Stimulated activated CD4-positive, alpha-beta T cell treated with anti-CD3 and anti-CD28 coated beads, Interleukin-4, amount 100 ng/mL, for 24 hours (primary cell): ENCODE measurements around the gene GRIN2A.
A peak's percentile ranks its signal among the peaks of the same experiment; 100 is the strongest.

Experiments used
- DNase-seq: peaks from one replicate; pipeline ENCODE4 v3.0.0-alpha.2; 2020

The GRIN2A gene

DNA sequence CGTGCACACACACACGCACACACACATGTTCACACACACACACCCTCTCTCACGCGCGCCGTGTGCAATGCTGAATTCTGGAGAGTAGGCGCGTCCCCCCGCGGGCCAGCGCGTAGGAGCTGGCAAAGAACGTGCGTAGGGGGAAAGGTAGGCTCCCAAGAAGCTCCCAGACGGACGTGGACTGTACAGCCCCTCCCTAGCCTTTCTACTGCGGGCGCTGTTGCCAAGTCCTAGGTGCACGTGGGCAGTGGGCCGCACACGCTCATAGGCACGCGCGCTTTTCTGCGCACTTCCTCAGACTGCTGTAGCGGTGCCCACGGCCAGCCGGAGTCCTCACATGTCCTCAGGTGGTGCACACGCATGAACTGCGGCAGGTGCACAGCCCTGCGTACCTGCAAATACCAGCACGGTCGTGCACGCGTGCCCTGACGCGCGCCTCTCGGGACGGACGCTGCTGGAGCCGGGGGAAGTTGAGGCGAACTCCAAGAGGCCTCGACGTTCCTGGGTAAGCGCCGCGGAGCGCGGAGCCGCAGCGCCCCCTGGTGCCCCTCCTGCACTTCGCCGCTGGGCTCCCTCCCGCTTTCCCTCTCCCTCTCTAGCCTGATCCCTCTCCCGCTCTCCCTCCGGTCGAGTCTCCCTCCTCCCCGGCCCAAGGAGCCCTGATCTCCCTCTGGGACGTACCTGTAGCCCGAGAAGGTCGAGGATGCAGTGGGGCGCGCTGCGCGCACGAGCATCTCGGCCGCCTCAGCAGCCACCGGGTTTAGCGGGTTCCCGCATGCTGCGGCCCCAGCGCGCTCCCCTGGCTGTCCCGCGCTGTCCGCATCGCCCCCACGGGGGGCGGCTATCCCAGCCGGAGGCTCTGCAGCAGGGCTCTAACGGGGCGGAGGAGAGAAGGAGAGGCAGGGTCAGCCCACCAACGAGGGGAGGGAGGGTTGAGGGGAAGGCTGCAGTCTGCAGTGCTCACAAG lies 749 bp downstream of the GRIN2A start:
- DNase-seq: peak; percentile 20

DNA sequence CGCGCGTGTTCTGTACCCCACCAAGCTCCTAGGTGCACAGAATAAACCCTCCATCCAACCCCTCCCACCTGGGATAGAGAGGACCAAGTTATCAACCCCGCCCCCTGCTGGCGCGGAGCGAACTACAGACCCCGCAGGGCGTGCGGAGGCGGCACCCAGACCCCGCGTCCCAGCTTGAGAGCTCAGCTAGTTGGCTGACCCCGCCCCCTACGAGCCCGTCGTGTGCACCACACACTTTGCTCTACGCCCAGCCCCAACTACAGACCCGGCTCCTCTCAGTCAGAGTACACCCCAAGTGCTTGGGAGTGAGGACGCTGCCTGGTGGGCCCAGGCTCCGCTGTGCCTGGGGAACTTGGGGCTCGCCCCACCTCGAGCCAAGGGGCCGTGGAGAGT lies 1.5 kb downstream of the GRIN2A start:
- DNase-seq: peak; percentile 11

GRCh38 chr16:10180042-10180770 lies 2.0 kb downstream of the GRIN2A start:
- no peak for DNase-seq

- no peak for DNase-seq
Observed at GRCh38 chr16:10178526-10178925, 3.7 kb downstream of the GRIN2A start.

DNA sequence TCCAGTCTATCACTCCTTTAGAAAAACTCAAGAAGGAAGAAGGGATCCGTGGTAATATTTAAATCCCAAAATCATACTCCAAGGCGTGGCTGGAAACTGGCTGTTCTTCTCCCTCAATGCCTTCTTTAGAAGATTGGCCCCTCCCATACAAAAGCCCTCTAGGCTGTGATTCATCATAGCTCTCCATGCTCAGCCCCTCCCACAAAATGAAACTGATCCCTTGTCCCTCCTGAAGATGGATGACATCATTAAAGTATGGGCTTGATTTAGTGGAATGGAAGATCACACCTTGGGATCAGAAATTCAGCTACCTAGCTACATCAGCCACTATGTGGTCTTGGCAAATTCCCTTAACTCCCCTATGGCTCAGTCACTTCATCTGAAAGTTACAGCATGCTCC lies 4.1 kb downstream of the GRIN2A start:
- DNase-seq: no peak

- no peak for DNase-seq
Observed at GRCh38 chr16:10172848-10173655, 9.2 kb downstream of the GRIN2A start.

DNA sequence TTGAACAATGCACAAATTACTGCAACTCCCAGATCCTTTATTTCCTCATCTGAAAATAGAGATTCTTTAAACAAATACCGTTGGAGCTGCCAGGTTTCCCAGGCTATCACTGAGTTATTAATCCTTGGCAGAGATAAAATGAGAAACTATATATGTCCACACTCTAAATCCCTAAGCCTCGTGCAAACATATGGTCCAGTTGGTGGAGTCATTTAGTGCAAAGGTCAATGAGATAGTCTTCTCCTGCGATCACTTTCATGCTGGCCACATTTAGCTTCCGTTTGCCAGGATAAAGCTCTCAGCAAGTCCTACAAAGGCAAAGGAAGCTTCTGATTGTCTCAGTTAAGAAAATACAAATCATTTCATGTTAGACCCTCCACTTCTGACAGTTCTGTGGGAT lies 11.0 kb downstream of the GRIN2A start:
- no peak for DNase-seq

- no peak for DNase-seq
Observed at GRCh38 chr16:10169904-10170410, 12.3 kb downstream of the GRIN2A start.

DNA sequence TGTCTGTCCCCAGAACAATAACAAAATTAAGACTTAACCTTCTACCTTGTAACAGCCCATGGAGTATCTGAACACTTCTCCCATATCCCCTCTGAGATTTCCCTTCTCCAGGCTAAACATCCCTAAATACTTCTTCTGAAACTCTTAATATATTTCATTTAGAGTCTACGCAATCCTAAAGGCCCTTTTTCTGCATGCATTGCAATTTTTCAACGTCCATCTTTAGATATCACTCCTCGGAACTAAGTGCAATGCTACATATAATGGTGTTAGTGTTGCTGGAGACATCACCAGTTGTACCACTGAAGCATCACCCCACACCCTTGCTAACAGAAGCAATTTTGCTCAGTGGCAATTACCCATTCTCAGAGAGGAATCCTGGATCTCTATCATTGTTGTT lies 13.2 kb downstream of the GRIN2A start:
- no peak for DNase-seq

DNA sequence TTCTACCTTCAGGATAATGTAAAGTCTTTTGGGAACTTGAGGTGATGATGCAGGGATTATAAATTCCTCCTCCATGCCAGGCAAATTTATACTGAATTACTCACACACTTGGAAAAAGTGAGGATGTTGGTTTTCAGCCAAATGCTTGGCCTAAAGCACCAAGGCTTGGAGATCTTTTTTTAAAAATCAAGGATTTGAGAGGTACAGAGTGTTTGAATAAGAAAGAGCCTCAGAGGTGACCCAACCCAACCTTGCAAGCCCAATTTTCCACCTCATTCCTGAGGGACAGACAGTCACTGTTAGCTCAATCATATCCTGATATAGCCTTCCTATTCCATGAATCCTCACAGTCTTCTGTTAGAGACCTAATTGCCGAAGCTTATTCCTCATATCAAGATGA lies 14.0 kb downstream of the GRIN2A start:
- no peak for DNase-seq

DNA sequence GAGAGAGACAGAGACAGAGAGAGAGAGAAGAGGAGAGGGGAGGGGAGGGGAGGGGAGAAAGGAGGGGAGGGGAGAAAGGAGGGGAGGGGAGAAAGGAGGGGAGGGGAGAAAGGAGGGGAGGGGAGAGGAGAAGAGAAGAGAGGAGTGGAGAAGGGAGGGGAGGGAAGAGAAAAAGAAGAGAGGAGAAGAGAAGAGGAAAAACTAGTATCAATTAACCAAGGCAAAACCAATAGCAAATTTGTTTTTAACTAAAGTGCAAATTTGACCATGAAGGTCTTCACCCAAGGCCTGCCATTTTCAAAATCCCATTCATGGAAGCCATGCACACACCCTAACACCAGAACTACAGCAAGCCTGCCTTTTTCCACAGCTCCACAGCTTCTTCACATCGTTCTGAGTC lies 16.6 kb downstream of the GRIN2A start:
- no peak for DNase-seq

GRCh38 chr16:10162981-10163380 lies 19.2 kb downstream of the GRIN2A start:
- DNase-seq: no peak

DNA sequence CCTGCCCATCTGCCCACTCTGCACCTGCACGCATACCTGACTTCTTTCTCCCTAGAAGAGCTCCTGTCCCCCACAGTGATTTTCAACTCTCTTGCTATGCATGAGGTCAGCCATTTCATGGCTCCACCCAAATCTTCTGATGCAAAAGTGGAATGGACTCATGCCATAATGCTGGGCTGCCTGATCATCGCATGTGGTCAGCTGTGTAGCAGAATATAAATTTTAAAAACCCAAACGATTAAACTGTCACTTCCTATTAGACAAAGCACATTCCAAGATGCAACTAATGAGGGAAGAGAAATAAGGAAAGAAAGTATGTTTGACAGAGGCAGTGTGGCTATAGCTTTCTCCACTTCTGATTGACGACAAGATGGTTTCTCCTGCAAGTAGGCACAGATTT lies 26.1 kb downstream of the GRIN2A start:
- DNase-seq: no peak

DNA sequence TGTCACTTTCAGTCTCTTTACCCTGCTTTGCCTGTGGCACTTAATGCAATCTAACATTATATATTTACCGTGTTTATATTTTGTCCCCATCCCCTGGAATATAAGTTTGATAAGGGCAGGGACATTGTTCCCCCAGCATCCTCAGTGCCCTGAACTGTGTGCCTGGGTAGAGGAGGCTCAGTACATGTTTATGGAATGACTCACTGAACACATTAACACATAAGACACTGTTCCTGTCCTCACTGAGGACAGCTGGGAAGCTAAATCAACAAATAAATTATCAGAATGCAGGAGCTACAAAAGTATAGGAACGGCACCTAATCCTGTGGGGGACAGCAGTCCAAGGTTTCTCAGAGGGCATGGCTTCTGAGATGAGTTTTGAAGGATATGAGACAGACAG lies 27.8 kb downstream of the GRIN2A start:
- DNase-seq: no peak

DNA sequence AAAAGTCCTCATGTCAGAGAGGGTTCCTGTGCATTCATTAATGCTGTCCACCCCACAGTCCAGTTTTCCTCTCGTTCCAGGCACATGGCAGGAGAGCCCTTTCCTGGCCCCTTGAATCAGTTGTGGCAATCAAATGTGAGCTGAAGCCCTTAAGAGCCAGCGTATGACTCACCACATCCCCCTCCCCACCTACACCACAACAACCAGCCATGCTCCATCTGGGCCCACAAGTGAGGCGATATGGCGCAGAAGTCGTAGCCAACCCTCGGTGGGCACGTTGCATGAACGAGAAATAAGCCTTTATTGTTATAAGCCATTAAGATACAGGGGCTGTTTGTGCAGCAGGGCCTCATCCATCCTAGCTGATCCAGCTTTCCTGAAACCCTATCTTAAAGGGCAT lies 28.2 kb downstream of the GRIN2A start:
- no peak for DNase-seq

- DNase-seq: no peak
Observed at GRCh38 chr16:10151718-10152117, 30.5 kb downstream of the GRIN2A start.

GRCh38 chr16:10150906-10151305 lies 31.3 kb downstream of the GRIN2A start:
- no peak for DNase-seq

DNA sequence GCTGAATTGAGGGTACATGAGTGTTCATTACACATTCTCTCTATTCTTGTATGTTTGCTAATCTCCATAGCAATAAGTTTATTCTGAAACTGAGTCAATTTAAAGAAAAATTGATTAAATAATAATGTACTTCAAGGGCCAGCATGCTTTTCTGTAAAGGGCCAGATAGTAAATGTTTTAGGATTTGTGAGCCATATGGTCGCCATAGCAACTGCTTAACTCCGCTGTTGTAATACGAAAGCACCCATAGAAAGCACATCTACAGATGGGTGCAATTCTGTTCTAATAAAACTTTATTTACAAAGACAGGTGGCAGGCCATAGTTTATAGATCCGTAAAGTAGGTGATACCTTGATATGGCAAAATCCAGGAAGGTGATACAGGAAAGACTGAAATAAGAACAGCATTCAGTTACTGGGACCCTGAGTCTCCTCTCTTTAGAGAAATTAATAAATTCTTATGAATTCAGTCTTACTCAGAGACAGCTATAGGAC lies 36.6 kb downstream of the GRIN2A start:
- no peak for DNase-seq

DNA sequence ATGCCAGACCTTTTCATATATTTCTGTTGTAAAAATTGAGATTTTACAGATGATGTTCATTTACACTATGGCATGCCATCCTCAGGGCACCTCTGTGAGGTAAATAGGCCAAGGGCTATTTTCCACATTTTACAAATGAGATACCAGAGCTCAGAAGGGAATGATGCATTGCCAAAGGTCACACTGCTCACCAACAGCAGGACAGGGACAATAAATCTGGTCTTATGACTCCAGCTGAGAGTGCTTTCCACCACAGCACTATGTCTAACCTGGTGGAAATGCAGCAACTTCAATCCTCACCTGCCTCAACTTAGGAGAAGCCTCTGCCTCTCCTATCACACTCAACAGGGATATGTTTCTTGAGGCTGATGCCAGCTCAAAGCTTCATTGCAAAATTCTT lies 40.6 kb downstream of the GRIN2A start:
- no peak for DNase-seq

DNA sequence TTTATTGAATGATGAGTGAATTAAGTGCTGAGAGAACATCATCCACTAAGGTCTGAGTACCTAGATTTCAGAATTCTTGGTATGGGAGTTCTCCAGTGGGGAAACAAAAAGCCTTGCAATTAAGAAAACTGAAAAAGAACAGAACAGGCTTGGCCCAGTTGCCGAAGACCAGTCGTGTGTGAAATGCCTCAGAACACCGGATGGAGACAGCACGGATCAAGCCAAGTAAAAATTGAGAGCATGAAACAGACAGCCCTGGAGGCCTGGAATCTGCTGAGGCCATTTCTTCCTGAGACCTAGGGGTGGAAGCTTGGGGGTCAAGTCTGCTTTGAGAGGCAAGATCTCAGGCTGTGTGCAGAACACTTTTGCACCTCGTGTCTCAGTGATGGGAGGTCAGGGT lies 43.3 kb downstream of the GRIN2A start:
- DNase-seq: no peak

GRCh38 chr16:10137341-10137740 lies 44.9 kb downstream of the GRIN2A start:
- DNase-seq: no peak

GRCh38 chr16:10136916-10137315 lies 45.3 kb downstream of the GRIN2A start:
- no peak for DNase-seq

GRCh38 chr16:10130538-10130937 lies 51.7 kb downstream of the GRIN2A start:
- no peak for DNase-seq
